ENCODE measurements around the gene KIF1C.

DNA sequence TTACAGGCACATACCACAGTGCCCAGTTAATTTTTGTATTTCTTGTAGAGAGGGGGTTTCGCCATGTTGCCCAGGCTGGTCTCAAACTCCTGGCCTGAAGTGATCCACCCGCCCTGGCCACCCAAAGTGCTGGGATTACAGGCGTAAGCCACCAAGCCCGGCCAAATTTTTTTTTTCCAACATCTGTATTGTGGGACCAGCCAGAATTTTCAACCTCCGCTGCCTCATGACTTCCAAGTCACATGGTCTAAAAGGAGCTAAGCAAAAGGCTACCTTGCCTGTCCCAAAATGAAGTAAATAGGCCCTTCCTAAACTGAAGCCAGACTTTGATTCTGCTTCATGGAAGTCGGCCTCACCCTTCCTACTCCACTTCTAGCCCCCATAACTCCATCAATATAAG is 25.9 kb upstream of the KIF1C start:
- TF ChIP-seq ZNF121 (tag by site-specific recombination; IDR thresholded peaks at IDR 0.05) (no peak), ZNF2 (tag by site-specific recombination; IDR thresholded peaks at IDR 0.05) (no peak), SP2 (tag by site-specific recombination; IDR thresholded peaks at IDR 0.05) (no peak)
- TF ChIP-seq, protein P1, sequence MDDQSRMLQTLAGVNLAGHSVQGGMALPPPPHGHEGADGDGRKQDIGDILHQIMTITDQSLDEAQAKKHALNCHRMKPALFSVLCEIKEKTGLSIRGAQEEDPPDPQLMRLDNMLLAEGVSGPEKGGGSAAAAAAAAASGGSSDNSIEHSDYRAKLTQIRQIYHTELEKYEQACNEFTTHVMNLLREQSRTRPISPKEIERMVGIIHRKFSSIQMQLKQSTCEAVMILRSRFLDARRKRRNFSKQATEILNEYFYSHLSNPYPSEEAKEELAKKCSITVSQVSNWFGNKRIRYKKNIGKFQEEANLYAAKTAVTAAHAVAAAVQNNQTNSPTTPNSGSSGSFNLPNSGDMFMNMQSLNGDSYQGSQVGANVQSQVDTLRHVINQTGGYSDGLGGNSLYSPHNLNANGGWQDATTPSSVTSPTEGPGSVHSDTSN (CRISPR knock-in tag; IDR thresholded peaks at IDR 0.05): no peak
- TF ChIP-seq, protein P2, sequence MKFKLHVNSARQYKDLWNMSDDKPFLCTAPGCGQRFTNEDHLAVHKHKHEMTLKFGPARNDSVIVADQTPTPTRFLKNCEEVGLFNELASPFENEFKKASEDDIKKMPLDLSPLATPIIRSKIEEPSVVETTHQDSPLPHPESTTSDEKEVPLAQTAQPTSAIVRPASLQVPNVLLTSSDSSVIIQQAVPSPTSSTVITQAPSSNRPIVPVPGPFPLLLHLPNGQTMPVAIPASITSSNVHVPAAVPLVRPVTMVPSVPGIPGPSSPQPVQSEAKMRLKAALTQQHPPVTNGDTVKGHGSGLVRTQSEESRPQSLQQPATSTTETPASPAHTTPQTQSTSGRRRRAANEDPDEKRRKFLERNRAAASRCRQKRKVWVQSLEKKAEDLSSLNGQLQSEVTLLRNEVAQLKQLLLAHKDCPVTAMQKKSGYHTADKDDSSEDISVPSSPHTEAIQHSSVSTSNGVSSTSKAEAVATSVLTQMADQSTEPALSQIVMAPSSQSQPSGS (tag by site-specific recombination; IDR thresholded peaks at IDR 0.05; ENCODE audit: low read depth): no peak
- TF ChIP-seq, protein P3, sequence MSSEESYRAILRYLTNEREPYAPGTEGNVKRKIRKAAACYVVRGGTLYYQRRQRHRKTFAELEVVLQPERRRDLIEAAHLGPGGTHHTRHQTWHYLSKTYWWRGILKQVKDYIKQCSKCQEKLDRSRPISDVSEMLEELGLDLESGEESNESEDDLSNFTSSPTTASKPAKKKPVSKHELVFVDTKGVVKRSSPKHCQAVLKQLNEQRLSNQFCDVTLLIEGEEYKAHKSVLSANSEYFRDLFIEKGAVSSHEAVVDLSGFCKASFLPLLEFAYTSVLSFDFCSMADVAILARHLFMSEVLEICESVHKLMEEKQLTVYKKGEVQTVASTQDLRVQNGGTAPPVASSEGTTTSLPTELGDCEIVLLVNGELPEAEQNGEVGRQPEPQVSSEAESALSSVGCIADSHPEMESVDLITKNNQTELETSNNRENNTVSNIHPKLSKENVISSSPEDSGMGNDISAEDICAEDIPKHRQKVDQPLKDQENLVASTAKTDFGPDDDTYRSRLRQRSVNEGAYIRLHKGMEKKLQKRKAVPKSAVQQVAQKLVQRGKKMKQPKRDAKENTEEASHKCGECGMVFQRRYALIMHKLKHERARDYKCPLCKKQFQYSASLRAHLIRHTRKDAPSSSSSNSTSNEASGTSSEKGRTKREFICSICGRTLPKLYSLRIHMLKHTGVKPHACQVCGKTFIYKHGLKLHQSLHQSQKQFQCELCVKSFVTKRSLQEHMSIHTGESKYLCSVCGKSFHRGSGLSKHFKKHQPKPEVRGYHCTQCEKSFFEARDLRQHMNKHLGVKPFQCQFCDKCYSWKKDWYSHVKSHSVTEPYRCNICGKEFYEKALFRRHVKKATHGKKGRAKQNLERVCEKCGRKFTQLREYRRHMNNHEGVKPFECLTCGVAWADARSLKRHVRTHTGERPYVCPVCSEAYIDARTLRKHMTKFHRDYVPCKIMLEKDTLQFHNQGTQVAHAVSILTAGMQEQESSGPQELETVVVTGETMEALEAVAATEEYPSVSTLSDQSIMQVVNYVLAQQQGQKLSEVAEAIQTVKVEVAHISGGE (tag by site-specific recombination; conservative IDR thresholded peaks at IDR 0.05; ENCODE audit: low read depth): no peak
- TF ChIP-seq, protein P4, sequence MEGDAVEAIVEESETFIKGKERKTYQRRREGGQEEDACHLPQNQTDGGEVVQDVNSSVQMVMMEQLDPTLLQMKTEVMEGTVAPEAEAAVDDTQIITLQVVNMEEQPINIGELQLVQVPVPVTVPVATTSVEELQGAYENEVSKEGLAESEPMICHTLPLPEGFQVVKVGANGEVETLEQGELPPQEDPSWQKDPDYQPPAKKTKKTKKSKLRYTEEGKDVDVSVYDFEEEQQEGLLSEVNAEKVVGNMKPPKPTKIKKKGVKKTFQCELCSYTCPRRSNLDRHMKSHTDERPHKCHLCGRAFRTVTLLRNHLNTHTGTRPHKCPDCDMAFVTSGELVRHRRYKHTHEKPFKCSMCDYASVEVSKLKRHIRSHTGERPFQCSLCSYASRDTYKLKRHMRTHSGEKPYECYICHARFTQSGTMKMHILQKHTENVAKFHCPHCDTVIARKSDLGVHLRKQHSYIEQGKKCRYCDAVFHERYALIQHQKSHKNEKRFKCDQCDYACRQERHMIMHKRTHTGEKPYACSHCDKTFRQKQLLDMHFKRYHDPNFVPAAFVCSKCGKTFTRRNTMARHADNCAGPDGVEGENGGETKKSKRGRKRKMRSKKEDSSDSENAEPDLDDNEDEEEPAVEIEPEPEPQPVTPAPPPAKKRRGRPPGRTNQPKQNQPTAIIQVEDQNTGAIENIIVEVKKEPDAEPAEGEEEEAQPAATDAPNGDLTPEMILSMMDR (tag by site-specific recombination; IDR thresholded peaks at IDR 0.05): no peak
